Renal pelvis (tissue), 12 donors: ENCODE results near the gene DCLK2. TPM values are rescaled to one million over a fixed set of nuclear protein-coding genes. Genes with fewer than 3 reads are reported as not detected.

Source experiments
- DNase-seq: peaks from one replicate; pipeline ENCODE4 v3.0.0-alpha.2; 2013
- long read RNA-seq, 16 experiments: transcript quantifications; one replicate each; lab custom pipeline, GENCODE V29; 2026
- polyA plus RNA-seq, 3 donors: library from polyadenylated mRNA; unstranded; fragments of 120-200 nt; gene quantifications; one replicate each; pipeline ENCODE4 v1.2.1, GENCODE V29; 2013; ENCODE audit not compliant: insufficient read length in 3 of 3

DCLK2 gene
- polyA plus RNA-seq = 10 to 100 TPM; 10.5 to 12.7 (median 11.5) TPM
- long read RNA-seq, donor 1, full-length matches to known transcripts = 1 of 1 reads
- long read RNA-seq, donor 1, partial matches to known transcripts = 0 of 1 reads
- long read RNA-seq, donor 1, other reads (novel, unspliced or antisense) = 0 of 1 reads
- long read RNA-seq, donor 2 = 0 reads
- long read RNA-seq, donor 3 = 0 reads
- long read RNA-seq, donor 4 = 0 reads
- long read RNA-seq, donor 5 = 0 reads
- long read RNA-seq, donor 6 = 0 reads
- long read RNA-seq, donor 7, full-length matches to known transcripts = 1 of 1 reads
- long read RNA-seq, donor 7, partial matches to known transcripts = 0 of 1 reads
- long read RNA-seq, donor 7, other reads (novel, unspliced or antisense) = 0 of 1 reads
- long read RNA-seq, donor 8 = 0 reads
- long read RNA-seq, donor 9 = 0 reads
- long read RNA-seq, donor 10, full-length matches to known transcripts = 1 of 1 reads
- long read RNA-seq, donor 10, partial matches to known transcripts = 0 of 1 reads
- long read RNA-seq, donor 10, other reads (novel, unspliced or antisense) = 0 of 1 reads
- long read RNA-seq, donor 11 = 0 reads
- long read RNA-seq, donor 12 = 0 reads
- long read RNA-seq, donor 13 = 0 reads
- long read RNA-seq, donor 14, partial matches to known transcripts = 10 of 10 reads
- long read RNA-seq, donor 14, other reads (novel, unspliced or antisense) = 0 of 10 reads
- long read RNA-seq, donor 15, full-length matches to known transcripts = 2 of 2 reads
- long read RNA-seq, donor 15, partial matches to known transcripts = 0 of 2 reads
- long read RNA-seq, donor 15, other reads (novel, unspliced or antisense) = 0 of 2 reads
- long read RNA-seq, donor 16, partial matches to known transcripts = 0 of 1 reads
- long read RNA-seq, donor 16, other reads (novel, unspliced or antisense) = 0 of 1 reads

GRCh38 chr4:150078041-150078578 lies at the start of gene DCLK2:
DCLK2 (plus strand) TSS chr4:150078445; CDS start chr4:150079028, 583 bp downstream.
- peak; percentile 82 for DNase-seq

DNA sequence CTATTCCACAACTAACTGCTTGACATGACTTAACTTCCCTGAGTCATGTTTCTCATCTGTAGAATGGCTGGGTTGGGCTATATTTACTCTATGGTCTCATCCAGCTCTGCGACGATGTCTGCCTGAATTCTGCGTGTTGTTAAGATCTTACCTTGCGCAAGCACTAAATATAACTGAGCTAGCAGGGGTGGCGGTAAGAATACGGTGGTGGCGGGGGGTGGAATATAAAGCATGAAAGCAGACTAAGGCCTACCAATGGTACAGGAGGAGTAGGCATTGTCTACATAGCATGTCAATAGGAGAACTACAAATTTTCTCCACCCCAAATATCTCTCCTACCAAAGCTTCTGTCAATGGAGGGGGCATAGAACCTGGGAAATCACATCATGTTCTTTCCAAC lies 45.7 kb upstream of the DCLK2 start:
- DNase-seq = no peak

- no peak for DNase-seq
These were observed 45.2 kb upstream of the DCLK2 start for GRCh38 chr4:150033081-150033480.

DNA sequence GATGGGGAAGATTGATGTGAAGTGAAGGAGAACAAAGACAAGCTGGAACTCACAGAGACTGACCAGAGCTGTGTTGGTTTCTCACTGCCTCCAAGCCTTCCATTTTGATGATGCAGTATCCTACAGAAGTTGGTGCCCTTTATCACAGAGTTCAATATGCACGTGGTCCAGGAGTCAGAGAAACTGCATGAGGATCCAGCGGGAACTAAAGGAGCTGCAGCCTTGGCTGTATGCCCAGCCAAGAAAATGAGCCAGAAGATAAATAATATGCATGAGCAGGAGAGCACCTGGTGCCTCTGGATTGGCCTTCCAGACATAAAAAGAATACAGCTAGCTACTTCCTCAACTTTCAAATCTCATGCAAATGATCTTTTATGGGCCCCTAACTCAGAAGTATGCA lies 44.3 kb upstream of the DCLK2 start:
- DNase-seq = no peak

GRCh38 chr4:150037251-150037856 lies 40.9 kb upstream of the DCLK2 start:
- DNase-seq = no peak

DNA sequence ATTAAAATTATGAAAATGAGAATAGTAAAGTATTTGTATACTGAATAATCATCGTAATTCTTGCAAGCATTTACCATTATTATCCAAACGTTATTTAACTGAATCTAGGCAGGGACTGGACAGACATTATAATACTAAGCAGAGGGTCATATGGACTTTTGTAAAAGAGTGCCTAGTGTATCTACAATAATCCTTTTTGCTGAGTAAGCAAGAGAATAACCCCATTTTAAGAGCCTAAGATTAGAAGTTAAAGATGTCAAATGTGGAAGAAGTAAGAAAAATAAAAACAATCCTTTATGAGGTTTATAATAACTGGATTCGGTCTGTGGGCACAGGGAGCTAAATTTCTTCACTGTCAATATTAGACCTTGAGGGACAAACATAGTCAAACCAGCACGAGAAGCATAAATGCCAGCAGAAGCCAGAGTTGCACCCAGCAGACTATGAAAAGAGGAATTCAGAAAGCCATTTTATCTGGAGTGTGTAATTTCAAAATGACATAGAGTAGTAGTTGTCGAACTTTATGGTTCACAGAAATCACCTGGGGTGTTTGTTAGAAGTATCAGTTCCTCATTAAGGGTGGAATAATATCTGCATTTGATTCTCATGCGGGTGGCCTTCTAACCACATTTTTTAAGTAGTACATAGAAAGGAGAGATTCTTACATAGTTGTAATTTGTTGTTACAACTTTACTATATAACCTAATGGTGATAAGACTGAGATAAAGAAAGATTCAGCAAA lies 39.7 kb upstream of the DCLK2 start:
- DNase-seq = no peak

- no peak for DNase-seq
These were observed 38.7 kb upstream of the DCLK2 start for GRCh38 chr4:150039274-150040127.

DNA sequence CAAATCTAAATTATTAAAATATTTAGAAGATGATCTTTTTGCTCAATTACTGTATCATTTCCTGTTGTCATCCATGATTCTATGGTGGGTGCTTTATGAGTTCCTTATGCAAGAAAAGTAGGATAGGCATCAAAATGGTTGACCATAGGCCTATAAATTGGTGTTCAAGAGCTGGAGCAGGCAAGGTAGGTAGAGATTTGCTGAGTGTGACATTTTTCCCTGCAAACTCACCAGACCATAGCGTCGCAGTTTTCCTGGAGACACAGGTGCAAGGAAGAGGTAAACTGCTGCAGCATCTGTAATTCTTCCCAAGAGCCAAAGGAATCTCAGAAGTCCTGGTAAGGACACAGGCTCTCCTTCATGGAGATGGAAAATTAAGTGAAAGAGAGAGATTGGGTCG lies 33.7 kb upstream of the DCLK2 start:
- no peak for DNase-seq

DNA sequence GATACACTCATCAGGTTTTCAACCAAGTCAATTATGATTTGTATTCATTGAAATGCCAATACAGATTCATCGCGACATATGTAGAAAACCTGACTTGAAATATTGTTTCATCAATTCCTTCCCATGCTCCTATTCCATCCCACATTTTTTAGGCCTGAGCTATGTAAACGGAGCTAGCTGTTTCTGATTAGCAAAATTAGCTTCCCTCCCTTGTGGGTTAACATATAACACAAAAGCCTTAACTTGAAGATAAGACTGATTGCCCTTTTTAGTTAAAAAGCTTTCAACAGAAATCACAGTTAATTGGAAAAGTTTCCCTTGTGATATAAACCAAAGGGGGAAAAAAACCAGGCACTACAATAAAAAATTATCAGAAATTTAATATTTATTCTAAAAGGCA lies 32.8 kb upstream of the DCLK2 start:
- DNase-seq = no peak

- DNase-seq = no peak
These were observed 31.5 kb upstream of the DCLK2 start for GRCh38 chr4:150046728-150047217.

DNA sequence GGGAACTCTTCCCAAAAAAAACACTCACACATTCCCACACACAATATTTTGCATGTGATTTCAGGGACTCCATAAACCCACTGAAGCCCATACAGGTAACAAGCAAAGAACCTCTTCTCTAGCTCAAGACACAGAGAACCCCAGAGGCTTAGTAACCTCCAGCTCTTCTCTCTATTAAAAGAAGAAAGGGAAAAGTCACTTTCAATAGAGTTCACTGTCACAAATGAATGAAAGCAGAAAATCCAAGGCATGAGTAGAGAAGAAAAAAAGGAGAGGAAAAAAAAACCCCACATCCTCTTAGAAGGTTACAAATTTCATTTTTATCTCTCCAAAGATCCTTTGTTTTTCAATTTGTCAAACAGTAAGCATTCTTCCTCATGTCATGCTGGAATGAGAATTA lies 30.7 kb upstream of the DCLK2 start:
- no peak for DNase-seq

- no peak for DNase-seq
These were observed 28.6 kb upstream of the DCLK2 start for GRCh38 chr4:150049682-150050081.

GRCh38 chr4:150050566-150050965 lies 27.7 kb upstream of the DCLK2 start:
- no peak for DNase-seq

- DNase-seq = no peak
These were observed 27.1 kb upstream of the DCLK2 start for GRCh38 chr4:150051111-150051510.

DNA sequence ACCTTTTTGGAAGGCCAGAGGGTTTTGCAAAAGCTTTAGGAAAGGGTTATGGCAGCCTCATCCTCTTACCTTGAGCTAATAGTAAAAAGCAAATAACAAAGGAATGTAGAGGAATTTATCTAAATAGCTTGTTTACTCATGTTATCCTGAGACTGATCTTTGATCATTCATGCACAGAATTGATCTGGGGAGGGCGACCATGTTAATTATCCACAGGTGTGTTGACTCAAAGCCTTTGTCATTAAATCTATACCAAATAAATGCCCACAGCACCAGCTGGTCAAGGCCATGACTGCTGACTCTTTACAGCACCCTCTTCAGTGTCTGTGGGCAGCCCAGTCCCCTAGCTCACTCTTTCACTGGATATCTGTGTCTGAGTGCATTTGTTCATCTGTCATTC lies 22.8 kb upstream of the DCLK2 start:
- no peak for DNase-seq

GRCh38 chr4:150056569-150056968 lies 21.7 kb upstream of the DCLK2 start:
- DNase-seq = no peak

- no peak for DNase-seq
These were observed 17.0 kb upstream of the DCLK2 start for GRCh38 chr4:150061086-150061776.

GRCh38 chr4:150063128-150063527 lies 15.1 kb upstream of the DCLK2 start:
- no peak for DNase-seq

DNA sequence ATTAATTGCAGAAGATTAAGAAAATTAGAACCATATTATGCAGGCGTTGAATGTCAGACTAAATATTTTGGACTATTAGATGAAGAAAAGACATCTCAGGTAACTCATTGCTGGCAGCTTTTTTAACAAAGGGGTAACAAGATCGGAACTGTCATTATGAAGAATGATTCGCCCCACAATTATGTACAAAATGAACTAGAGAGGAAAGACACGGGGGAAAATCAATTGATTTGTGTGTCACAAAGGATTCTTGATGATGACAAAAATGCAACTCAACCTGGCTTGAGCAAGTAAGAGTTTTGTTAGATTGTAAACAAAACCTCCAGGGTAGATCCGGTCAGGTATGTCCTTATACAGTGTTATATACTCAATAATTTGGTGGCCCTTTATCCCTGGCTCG lies 12.5 kb upstream of the DCLK2 start:
- DNase-seq = no peak

- DNase-seq = no peak
These were observed 10.4 kb upstream of the DCLK2 start for GRCh38 chr4:150067859-150068258.
